Measurements from ENCODE around the gene ACTN1. TPM values are rescaled to one million over a fixed set of nuclear protein-coding genes. Genes with fewer than 3 reads are reported as not detected.

Gene ACTN1
- total and polyA plus RNA-seq, 2 of the 8 experiments (the other 6 are each of a cell fraction or from before 2014, with no cell fraction given), result 236 to 262 TPM

GRCh38 chr14:69010648-69011047 lies 31.5 kb upstream of the ACTN1 start (continued):
- no peak for TF ChIP-seq CHD7 (IDR thresholded peaks at IDR 0.05; ENCODE audit: insufficient replicate concordance, low read length)
- no peak for TF ChIP-seq RBBP5 (IDR thresholded peaks at IDR 0.05; ENCODE audit: borderline replicate concordance, low read depth, low read length)
- no peak for TF ChIP-seq JUN (IDR thresholded peaks at IDR 0.05; ENCODE audit: low read depth, low read length)

Data from H1 (cell line).